Stimulated activated CD4-positive, alpha-beta T cell treated with anti-CD3 and anti-CD28 coated beads, Interleukin-1b, Interleukin-23, amount 100 ng/mL, for 24 hours (primary cell): ENCODE results near the gene MGAT5.
"Not testable (repeated sequence)": the region's sequence is repeated elsewhere in the genome, so short reads cannot be mapped to it uniquely, and the experiment has no call there.

Experiments
- DNase-seq, 4 experiments: peaks; one replicate each; pipeline ENCODE4 v3.0.0-alpha.2; 2020; ENCODE audit warnings: low read depth in 4 of 4, low spot score in 1 of 4

Gene MGAT5

DNA sequence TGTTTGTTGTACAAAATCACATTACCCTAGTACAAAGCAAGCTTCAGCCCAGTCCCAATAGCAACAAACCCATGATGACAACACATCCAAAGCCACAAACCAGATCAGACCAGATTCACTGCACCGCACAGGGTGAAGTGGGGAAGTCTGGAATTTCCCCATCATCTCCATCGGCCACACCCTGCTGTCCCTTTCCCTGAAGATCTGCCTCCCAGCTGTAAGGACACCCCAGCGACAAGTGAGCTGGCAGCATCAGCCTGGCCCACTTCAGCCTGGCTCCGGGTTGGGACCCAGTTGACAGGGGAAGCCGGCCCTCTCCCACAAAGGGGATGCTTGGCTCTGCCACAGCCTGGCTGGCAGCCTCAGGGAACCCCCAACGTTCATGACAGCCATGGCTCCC, 207.6 kb downstream of the MGAT5 start:
- DNase-seq, result no peak

- no peak for DNase-seq
These were observed 208.4 kb downstream of the MGAT5 start for GRCh38 chr2:134462275-134462674.

DNA sequence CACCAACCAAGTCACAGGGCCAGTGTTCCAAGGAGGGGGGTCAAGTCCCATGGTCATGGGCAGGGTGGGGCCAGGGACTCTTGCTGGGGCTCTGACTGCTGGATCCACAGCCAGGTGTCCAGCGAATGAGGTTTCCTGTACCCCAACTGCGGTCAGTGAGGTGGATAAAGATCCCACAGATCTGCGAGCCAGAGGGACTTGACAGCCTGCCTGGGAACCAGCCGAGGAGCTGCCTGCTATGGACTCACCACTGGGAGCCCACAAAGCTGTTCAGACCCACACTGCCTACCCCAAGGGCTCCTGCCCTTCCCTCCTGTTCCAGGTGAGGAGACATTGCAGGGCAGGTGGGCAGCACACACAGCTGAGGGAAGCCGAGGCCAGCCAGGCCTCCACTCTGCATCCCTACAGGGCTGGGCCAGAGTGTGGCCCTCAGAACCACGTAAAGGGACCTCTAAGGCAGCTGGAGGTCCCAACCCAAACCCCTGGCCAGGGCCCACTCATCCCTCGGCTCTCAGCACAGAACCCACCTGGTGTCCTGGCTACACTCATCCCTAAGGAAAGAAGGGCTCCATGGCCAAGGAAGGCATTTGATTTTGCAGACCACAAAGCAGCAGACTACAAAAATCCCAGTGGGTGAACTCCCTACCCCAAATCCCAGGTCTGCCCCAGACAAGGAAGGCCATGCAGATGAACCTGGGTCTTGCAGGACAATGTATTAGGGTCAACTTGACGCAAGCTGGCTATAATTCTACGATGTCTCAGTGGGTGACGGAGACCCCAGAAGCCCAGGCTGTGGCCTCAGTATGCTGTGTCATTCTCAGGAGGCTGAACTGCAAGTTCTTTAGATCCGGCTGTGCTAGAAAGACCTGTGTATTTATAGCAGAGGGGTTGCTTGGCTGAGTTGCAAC, 209.2 kb downstream of the MGAT5 start:
- no peak for DNase-seq

DNA sequence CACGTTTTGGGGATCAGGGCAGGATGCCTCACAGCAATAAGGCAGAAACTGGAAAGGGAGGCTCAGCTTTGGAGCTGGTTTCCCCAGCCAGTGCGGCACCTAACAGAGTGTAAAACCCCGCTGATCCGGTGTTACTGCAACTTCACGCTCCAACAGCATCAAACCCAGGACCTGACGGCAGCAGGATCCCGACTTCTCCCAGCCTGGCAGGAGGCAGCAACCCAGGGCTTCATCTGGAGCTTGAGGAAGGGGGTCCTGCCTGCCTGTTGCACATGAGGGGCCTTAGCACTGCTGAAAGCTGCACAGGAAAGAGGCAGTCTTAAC, 209.8 kb downstream of the MGAT5 start:
- DNase-seq, result no peak

- DNase-seq, result no peak
These were observed 211.6 kb downstream of the MGAT5 start for GRCh38 chr2:134465228-134466105.

- no peak for DNase-seq
These were observed 212.3 kb downstream of the MGAT5 start for GRCh38 chr2:134466141-134466540.

DNA sequence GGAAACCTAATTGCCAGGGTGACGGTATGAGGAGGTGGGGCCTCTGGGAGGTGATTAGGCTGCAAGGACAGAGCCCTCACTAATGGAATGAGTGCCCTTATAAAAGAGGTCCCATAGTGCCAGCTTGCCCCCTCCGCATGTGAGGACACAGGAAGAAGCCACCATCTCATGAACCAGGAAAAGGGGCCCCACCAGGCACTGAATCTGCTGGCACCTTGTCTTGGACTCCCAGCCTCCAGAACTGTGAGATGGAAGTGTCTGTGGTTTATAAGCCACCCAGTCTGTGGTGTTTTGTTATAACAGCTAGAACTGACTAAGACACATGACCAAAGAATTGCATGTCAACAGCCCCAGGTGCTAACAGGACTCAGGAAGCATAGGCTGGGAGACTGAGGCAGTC, 214.3 kb downstream of the MGAT5 start:
- no peak for DNase-seq

- no peak for DNase-seq
These were observed 214.9 kb downstream of the MGAT5 start for GRCh38 chr2:134468776-134469175.

DNA sequence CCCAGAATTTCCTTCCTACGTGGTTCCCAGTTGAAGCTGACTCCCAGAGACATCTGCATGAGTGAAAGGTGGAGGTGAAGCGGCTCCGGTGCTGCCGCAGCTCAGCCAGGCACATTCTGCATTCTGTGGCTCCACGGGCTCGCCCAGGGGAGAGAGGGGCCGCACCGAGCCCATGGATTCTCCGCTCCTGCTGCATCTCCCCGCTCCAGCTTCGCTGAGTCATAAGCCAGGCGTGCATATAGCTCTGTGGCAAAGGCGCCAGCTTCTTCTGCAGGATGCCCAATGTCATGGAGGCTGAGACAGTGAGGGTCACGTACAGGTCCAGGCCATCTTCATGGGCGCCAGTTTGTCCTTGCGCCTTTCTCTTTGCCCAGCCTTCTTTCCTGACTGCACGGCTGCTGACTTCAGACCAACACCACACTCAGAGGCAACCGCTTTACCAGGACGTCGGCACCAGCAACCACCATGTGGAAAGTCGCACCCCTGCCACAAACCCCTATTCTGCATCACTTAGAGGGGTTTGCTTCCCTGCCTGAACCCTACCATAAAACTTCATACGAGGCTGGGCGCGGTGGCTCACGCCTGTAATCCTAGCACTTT, 215.7 kb downstream of the MGAT5 start:
- DNase-seq, result no peak

GRCh38 chr2:134470561-134471168, 216.8 kb downstream of the MGAT5 start:
- DNase-seq, result no peak

DNA sequence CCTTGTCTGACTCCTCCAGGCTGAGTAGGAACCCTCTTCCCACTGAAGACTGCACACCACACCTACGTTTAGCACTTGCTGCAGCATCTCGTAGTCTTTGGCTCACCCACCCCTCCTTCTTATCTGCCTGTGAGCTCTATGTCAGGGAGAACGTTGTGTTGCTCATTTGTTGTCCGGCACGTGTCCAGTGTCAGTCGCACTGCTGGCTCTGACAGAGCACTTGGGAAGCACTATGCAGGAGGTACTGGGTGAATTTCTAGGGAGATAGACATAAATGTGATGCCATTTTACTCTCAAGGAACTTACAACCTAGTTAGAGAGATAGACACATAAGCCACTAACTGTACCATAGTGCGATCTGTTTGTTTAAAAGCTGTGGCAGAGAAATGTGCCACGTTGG, 223.1 kb downstream of the MGAT5 start:
- DNase-seq, result not testable (repeated sequence)

DNA sequence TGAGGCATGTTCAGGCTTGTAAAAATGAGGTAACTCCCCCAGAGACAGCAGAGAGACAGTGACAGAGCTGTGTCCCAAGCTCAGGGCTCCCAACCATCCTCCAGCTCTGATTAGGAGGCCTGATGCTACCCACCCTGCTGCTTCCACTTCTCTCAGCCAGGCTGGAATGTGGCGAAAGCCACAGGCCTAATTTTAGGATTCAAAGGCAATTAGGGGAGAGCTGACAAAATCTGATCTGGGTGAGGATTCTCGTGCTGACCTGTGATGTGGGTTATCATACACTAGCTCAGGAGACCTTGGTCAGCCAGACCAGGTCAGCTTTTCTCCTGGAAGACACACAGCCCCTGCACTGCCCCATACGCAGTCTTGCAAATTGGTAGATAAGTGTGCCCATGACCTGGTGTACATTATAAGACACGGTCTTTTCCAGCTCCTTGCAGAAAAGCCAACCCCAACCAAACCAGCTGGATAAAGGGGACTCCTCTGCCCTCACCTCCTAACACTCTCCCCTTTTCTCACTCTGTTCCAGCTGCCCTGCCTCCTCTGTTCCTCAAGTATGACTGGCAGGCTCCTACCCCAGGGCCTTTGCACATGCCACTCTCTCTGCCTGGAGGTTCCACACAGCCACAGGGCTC, 225.9 kb downstream of the MGAT5 start:
- no peak for DNase-seq

GRCh38 chr2:134482131-134482723, 228.4 kb downstream of the MGAT5 start:
- DNase-seq, result no peak

GRCh38 chr2:134482766-134483340, 229.0 kb downstream of the MGAT5 start:
- DNase-seq, result no peak

DNA sequence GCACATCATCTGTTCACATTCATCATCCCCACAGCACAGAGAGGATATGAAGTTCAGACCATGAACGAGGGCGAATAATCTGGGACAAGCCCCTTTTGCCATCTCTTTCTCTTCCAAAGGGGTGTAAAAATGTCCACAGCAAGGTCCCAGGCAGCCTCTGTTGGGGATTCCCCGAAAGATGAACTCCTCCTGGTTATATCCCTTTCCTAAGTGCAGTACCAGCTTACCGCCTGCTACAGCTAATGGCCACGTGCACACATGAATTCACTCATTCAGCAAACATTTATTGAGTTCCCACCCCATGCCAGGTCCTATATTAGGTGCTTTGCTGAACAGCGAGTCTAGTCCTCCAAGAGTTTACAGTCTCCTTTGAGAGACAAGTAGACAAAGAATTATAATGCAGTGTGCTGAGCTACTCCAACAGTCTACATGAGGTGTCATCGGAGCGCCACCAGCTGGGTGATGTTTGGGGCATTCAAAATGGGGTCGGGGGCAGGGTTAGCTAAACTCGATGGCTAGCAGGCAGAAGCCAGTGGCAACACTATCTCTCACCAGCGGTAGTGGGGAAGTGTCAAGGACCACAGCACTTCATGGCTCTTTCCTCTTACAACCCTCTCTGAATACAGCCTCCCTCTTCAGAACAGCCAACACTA, 236.0 kb downstream of the MGAT5 start:
- no peak for DNase-seq

- no peak for DNase-seq
These were observed 236.7 kb downstream of the MGAT5 start for GRCh38 chr2:134490559-134490958.

- DNase-seq, result no peak
These were observed 237.2 kb downstream of the MGAT5 start for GRCh38 chr2:134491022-134491421.

DNA sequence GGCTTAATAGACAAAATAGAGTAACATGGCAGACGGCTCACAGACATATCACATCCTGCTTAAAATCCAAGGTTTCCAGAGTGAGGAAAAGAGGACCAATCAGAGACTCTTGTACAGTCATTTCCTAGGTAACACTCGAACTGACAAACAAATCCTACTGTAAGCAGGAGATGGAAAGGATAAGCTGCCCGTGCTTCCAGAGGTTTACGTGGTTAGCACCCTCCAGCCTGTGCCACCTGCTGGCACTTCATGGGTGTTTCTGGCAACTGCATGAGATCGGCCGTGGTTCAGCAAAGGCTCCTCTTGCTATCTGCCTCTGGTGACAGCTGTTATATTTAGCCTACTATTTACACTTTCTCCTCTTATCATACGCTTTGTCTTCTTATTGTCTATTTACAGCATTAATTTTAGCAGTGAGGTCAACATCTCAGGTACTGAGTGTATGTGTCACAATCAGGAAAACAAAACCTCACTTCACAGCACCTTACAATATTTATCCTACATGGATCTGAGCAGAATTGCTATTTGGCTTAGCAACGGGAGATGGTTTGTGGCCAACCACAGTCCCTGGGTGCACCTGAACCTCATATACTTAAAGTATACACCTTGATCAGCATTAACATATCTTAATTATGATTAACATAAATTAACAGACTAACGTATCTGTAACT, 238.0 kb downstream of the MGAT5 start:
- no peak for DNase-seq

DNA sequence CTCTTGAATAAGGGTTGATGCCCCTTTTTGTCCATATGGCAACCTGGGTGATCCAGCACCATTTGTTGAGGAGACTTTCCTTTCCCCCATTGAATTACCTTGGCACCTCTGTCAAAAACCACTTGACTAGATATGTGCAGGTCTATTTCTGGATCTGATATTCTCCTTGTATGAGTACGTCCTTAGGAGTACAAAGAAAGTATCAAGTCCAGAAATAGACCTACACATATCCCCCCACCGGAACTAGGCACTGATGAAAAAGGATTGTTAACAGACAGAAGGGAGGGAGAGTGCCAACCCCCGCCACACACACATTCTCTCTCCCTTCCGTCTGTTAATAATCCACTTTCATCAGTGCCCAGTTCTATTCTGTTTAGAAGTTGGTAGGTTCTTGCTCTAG, 239.9 kb downstream of the MGAT5 start:
- no peak for DNase-seq
